Thyroid gland (tissue), 4 donors: ENCODE data around the gene MAP2K4. TPM values are rescaled to one million over a fixed set of nuclear protein-coding genes. Genes with fewer than 3 reads are reported as not detected.

ENCODE experiments used
- DNase-seq, 2 donors: peaks; one replicate each; pipeline ENCODE4 v3.0.0-alpha.2; 2019
- H3K27ac ChIP-seq, 3 donors: fragments of 200-600 bp; sonication (generic); 1 replicate in 2 of 3; 2 replicates in 1 of 3; pipeline ENCODE4 v1.5.1; 2016 to 2019; ENCODE audit warnings: mild to moderate bottlenecking in 1 of 3, moderate library complexity in 1 of 3
- H3K27me3 ChIP-seq: fragments of 200-600 bp; sonication (generic); one replicate; pipeline ENCODE4 v1.5.1; 2019
- H3K36me3 ChIP-seq, 2 donors: fragments of 200-600 bp; sonication (generic); one replicate each; pipeline ENCODE4 v1.5.1; 2016 to 2019
- H3K4me1 ChIP-seq, 2 donors: fragments of 200-600 bp; sonication (generic); one replicate each; pipeline ENCODE4 v1.5.1; 2017 to 2019
- H3K4me3 ChIP-seq, 3 donors: fragments of 200-600 bp; sonication (generic); replicated peaks in 1 of 3; 1 replicate in 2 of 3; 2 replicates in 1 of 3; pipeline ENCODE4 v1.5.1; 2016; ENCODE audit warnings: mild to moderate bottlenecking in 1 of 3
- H3K9me3 ChIP-seq: fragments of 200-600 bp; sonication (generic); one replicate; pipeline ENCODE4 v1.5.1; 2017
- CTCF ChIP-seq, 6 experiments: fragments of 200-600 bp in 3 of 6; fragments of 450-650 bp in 3 of 6; sonication (generic) in 3 of 6; IDR thresholded peaks; one replicate each; pipeline ENCODE4 v1.5.1; 2016 to 2019; ENCODE audit warnings: antibody characterized with exemption in 6 of 6, mild to moderate bottlenecking in 2 of 6, inconsistent platforms in 1 of 6, moderate library complexity in 1 of 6
- POLR2A ChIP-seq, 2 donors: fragments of 450-650 bp; IDR thresholded peaks; one replicate each; pipeline ENCODE4 v1.6.1; 2017; ENCODE audit warnings: antibody characterized with exemption in 2 of 2, mild to moderate bottlenecking in 2 of 2, moderate library complexity in 1 of 2
- WGBS, 2 donors: methylation state at CpG; one replicate each; pipeline ENCODE4 v1.1.5; 2017; 5-methylcytosine and 5-hydroxymethylcytosine counted together
- intact Hi-C: fragments of 100-400 bp; cut with DNase I; formaldehyde crosslinking; loops from one replicate; pipeline ENCODE4 v1.15.1; 2023
- total RNA-seq, 4 donors: library from RNA; depleted of rRNA; stranded (reverse); fragments of >200 nt; gene quantifications; one replicate each; pipeline ENCODE4 v1.2.3, GENCODE V29; 2016

Gene MAP2K4
- total RNA-seq, 4 donors from 2014 or later = 41.6 to 53.2 (median 47.8) TPM

GRCh38 chr17:11997147-11997971, 23.3 kb upstream of the MAP2K4 start, which contains the start of gene ZNF18:
Gene ZNF18, minus strand, starts transcription at chr17:11997475. Its CDS starts 4,646 bp downstream, at chr17:11992829.
- peaks cover 0 to 9% of the 10 kb centered on the region in 2 donors for H3K4me1 ChIP-seq
- H3K27me3 ChIP-seq = no peaks in the 10 kb centered on the region
- peak within 1 kb of the TSS; percentile 43 to 77 (median 76) for H3K27ac ChIP-seq
- TF ChIP-seq POLR2A (IDR thresholded peaks at IDR 0.05) (peak; percentile 71 to 98), CTCF (IDR thresholded peaks at IDR 0.05) (peak in 1 of 6 experiments; percentile 8)
- intact Hi-C loops = no loop called here
- 1 to 2% methylated on average over 22 to 36 of the region's 74 CpGs for WGBS, 2 donors
- peak within 1 kb of the TSS; percentile 51 to 86 (median 74) for H3K4me3 ChIP-seq
- no peaks in the 10 kb centered on the region for H3K36me3 ChIP-seq
- peak; percentile 96 to 98 for DNase-seq
- H3K9me3 ChIP-seq = no peaks in the 10 kb centered on the region

GRCh38 chr17:11997972-11998233, 22.8 kb upstream of the MAP2K4 start:
- no peak for DNase-seq
- TF ChIP-seq POLR2A (IDR thresholded peaks at IDR 0.05) (no peak), CTCF (IDR thresholded peaks at IDR 0.05) (no peak)
- Histone ChIP-seq H3K27me3 (no peaks in the 10 kb centered on the region), H3K9me3 (no peaks in the 10 kb centered on the region), H3K4me1 (peaks cover 0 to 9% of the 10 kb centered on the region in 2 donors), H3K36me3 (no peaks in the 10 kb centered on the region), H3K4me3 (peak overlapping the region in 2 of 3 donors; percentile 36 to 74), H3K27ac (peak overlapping the region in 2 of 3 donors; percentile 55 to 77)
- WGBS, 2 donors = 60 to 73% methylated on average over 4 of the region's 4 CpGs
- intact Hi-C loops = no loop called here

GRCh38 chr17:11999696-12000095, 21.0 kb upstream of the MAP2K4 start:
- no peak overlapping the region for H3K4me3 ChIP-seq
- WGBS, 2 donors = 89 to 92% methylated on average over 5 of the region's 5 CpGs
- no peak for TF ChIP-seq POLR2A (IDR thresholded peaks at IDR 0.05)
- TF ChIP-seq CTCF (IDR thresholded peaks at IDR 0.05) = no peak
- H3K9me3 ChIP-seq = no peaks in the 10 kb centered on the region
- intact Hi-C loops = no loop called here
- H3K27me3 ChIP-seq = no peaks in the 10 kb centered on the region
- H3K27ac ChIP-seq = no peak overlapping the region
- H3K4me1 ChIP-seq = peaks cover 0 to 9% of the 10 kb centered on the region in 2 donors
- H3K36me3 ChIP-seq = no peaks in the 10 kb centered on the region
- no peak for DNase-seq

- TF ChIP-seq CTCF (IDR thresholded peaks at IDR 0.05) (no peak), POLR2A (IDR thresholded peaks at IDR 0.05) (no peak)
- Histone ChIP-seq H3K27me3 (no peaks in the 10 kb centered on the region), H3K27ac (no peak overlapping the region), H3K9me3 (no peaks in the 10 kb centered on the region), H3K36me3 (no peaks in the 10 kb centered on the region), H3K4me1 (no peaks in the 10 kb centered on the region), H3K4me3 (no peak overlapping the region)
- no peak for DNase-seq
- 79 to 84% methylated on average over 5 of the region's 5 CpGs for WGBS, 2 donors
- intact Hi-C loops = no loop called here
These were observed 13.2 kb upstream of the MAP2K4 start for GRCh38 chr17:12007466-12007865.

- peak overlapping the region in 2 of 3 donors; percentile 82 to 94 for H3K27ac ChIP-seq
- WGBS, 2 donors = 2 to 5% methylated on average over 3 of the region's 3 CpGs
These were observed 1.0 kb downstream of the MAP2K4 start for GRCh38 chr17:12021623-12022140.

More at GRCh38 chr17:12021623-12022140, 1.0 kb downstream of the MAP2K4 start:
- Histone ChIP-seq H3K9me3 (no peaks in the 10 kb centered on the region), H3K4me1 (peaks cover 45 to 48% of the 10 kb centered on the region in 2 donors), H3K27me3 (no peaks in the 10 kb centered on the region), H3K4me3 (peak overlapping the region; percentile 80 to 96 (median 83)), H3K36me3 (no peaks in the 10 kb centered on the region)
- no peak for DNase-seq
- TF ChIP-seq POLR2A (IDR thresholded peaks at IDR 0.05) (no peak), CTCF (IDR thresholded peaks at IDR 0.05) (no peak)
- intact Hi-C loops = no loop called here
